A549 (cell line): ENCODE measurements around the gene PDGFC. TPM values are rescaled to one million over a fixed set of nuclear protein-coding genes. Genes with fewer than 3 reads are reported as not detected.

ENCODE experiments used
- ATAC-seq, 2 experiments: fragments of 200-7000 bp in 1 of 2; fragments of >200 bp in 1 of 2; cut with Nextera tagmentation in 1 of 2; cut with Tn5 transposase in 1 of 2; 3 replicates each; pipeline versions ENCODE4 v1.8.0 to v1.9.1; 2018 to 2020; ENCODE audit warnings: mild to moderate bottlenecking in 1 of 2, moderate library complexity in 1 of 2
- CTCF ChIA-PET: fragments of 300-600 bp; sonication (Branson Sonifier 250); formaldehyde crosslinking; extraction: SDS; loops from one replicate; lab custom pipeline; 2021; ENCODE audit warnings: antibody characterized with exemption, inconsistent platforms; lab: Yijun Ruan, JAX
- POLR2A ChIA-PET: fragments of 350-600 bp; formaldehyde crosslinking; extraction: SDS; loops from one replicate; lab custom pipeline; 2021; ENCODE audit warnings: antibody characterized with exemption, inconsistent platforms; lab: Yijun Ruan, JAX
- DNase-seq, 2 experiments: peaks; one replicate each; pipeline versions ENCODE4 v3.0.0 to v3.0.0-alpha.2; 2011 to 2016; ENCODE audit warnings: low read depth in 1 of 2, low spot score in 1 of 2
- FAIRE-seq: peaks from 2 replicates; lab custom pipeline; 2011; peaks lifted over from hg19 to GRCh38; lab: Jason Lieb, UNC
- H3K27ac ChIP-seq, 2 experiments: fragments of >200 bp; sonication (Bioruptor Twin); formaldehyde crosslinking; 3 replicates each; pipeline ENCODE4 v1.5.1; 2016 to 2017
- H3K4me1 ChIP-seq: fragments of >200 bp; sonication (Bioruptor Twin); formaldehyde crosslinking; 3 replicates; pipeline ENCODE4 v1.6.1; 2016
- H3K4me2 ChIP-seq: fragments of >200 bp; sonication (Bioruptor Twin); formaldehyde crosslinking; 3 replicates; pipeline ENCODE4 v1.6.1; 2016
- H3K4me3 ChIP-seq: fragments of >200 bp; sonication (Bioruptor Twin); formaldehyde crosslinking; 3 replicates; pipeline ENCODE4 v1.5.1; 2016
- H3K9me3 ChIP-seq: fragments of >200 bp; sonication (Bioruptor Twin); formaldehyde crosslinking; 3 replicates; pipeline ENCODE4 v1.6.1; 2016
- BCL3 ChIP-seq: fragments of >200 bp; sonication (Bioruptor Twin); formaldehyde crosslinking; IDR thresholded peaks from 3 replicates; pipeline ENCODE4 v1.6.1; 2016
- BHLHE40 ChIP-seq: IDR thresholded peaks from 2 replicates; pipeline ENCODE4 v1.6.1; 2012; ENCODE audit warnings: low read depth, low read length, inconsistent platforms
- CBX8 ChIP-seq: fragments of 200-600 bp; sonication (generic); IDR thresholded peaks from 2 replicates; pipeline ENCODE4 v1.6.1; 2016
- CHD4 ChIP-seq: fragments of 200-600 bp; sonication (generic); IDR thresholded peaks from 2 replicates; pipeline ENCODE4 v1.6.1; 2016; ENCODE audit warnings: antibody characterized with exemption, mild to moderate bottlenecking, borderline replicate concordance
- EP300 ChIP-seq, 2 experiments: fragments of >200 bp; sonication (Bioruptor Twin); formaldehyde crosslinking; IDR thresholded peaks; 2 replicates in 1 of 2; 3 replicates in 1 of 2; pipeline ENCODE4 v1.6.1; 2016 to 2017
- FOSL2 ChIP-seq, 2 experiments: fragments of 450-650 bp in 1 of 2; fragments of >200 bp in 1 of 2; sonication (Bioruptor Twin) in 1 of 2; formaldehyde crosslinking; IDR thresholded peaks; 2 replicates each; pipeline versions ENCODE4 v1.5.0 to v1.6.1; 2016 to 2020; ENCODE audit warnings: mild to moderate bottlenecking in 1 of 2, moderate library complexity in 1 of 2
- FOXS1 ChIP-seq: fragments of 250-450 bp; sonication (Bioruptor Pico); IDR thresholded peaks from 2 replicates; pipeline ENCODE4 v1.5.0; 2020; ENCODE audit warnings: mild to moderate bottlenecking, moderate library complexity
- HES2 ChIP-seq: fragments of >200 bp; sonication (Bioruptor Twin); formaldehyde crosslinking; IDR thresholded peaks from 2 replicates; pipeline ENCODE4 v1.6.1; 2016
- HEYL ChIP-seq: fragments of 250-450 bp; sonication (Bioruptor Pico); IDR thresholded peaks from 2 replicates; pipeline ENCODE4 v1.8.0; 2021; ENCODE audit warnings: mild to moderate bottlenecking, moderate library complexity
- HMGXB4 ChIP-seq: fragments of 250-450 bp; sonication (Bioruptor Pico); IDR thresholded peaks from 2 replicates; pipeline ENCODE4 v1.5.0; 2021; ENCODE audit warnings: mild to moderate bottlenecking, moderate library complexity, borderline replicate concordance
- HOXA7 ChIP-seq: fragments of 250-450 bp; sonication (Bioruptor Pico); IDR thresholded peaks from 2 replicates; pipeline ENCODE4 v1.5.0; 2020; ENCODE audit warnings: mild to moderate bottlenecking, moderate library complexity
- HOXB5 ChIP-seq: fragments of 250-450 bp; sonication (Bioruptor Pico); IDR thresholded peaks from 2 replicates; pipeline ENCODE4 v1.5.0; 2020; ENCODE audit warnings: mild to moderate bottlenecking, moderate library complexity
- JUN ChIP-seq, 2 experiments: fragments of >200 bp; sonication (Bioruptor Twin); formaldehyde crosslinking; IDR thresholded peaks; 2 replicates in 1 of 2; 3 replicates in 1 of 2; pipeline ENCODE4 v1.6.1; 2016 to 2017
- KDM1A ChIP-seq: fragments of 200-600 bp; sonication (generic); IDR thresholded peaks from 2 replicates; pipeline ENCODE4 v1.6.1; 2016; ENCODE audit warnings: low read depth, mild to moderate bottlenecking
- MAX ChIP-seq: IDR thresholded peaks from 2 replicates; pipeline ENCODE4 v1.6.1; 2012
- NFE2L2 ChIP-seq: fragments of 150-350 bp; conservative IDR thresholded peaks from 2 replicates; pipeline ENCODE4 v1.6.1; 2014; ENCODE audit warnings: low read length
- NR3C1 ChIP-seq: fragments of >200 bp; sonication (Bioruptor Twin); formaldehyde crosslinking; IDR thresholded peaks from 3 replicates; pipeline ENCODE4 v1.6.1; 2017
- PBX3 ChIP-seq: IDR thresholded peaks from 2 replicates; pipeline ENCODE4 v1.6.1; 2012
- POLR2A ChIP-seq: IDR thresholded peaks from 2 replicates; pipeline ENCODE4 v1.6.1; 2012; ENCODE audit warnings: mild to moderate bottlenecking, low read length
- RARB ChIP-seq: fragments of 250-450 bp; sonication (Bioruptor Pico); IDR thresholded peaks from 2 replicates; pipeline ENCODE4 v1.8.0; 2021; ENCODE audit warnings: mild to moderate bottlenecking, moderate library complexity
- RNF2 ChIP-seq: fragments of 200-600 bp; sonication (generic); IDR thresholded peaks from 2 replicates; pipeline ENCODE4 v1.6.1; 2016; ENCODE audit warnings: low read depth, mild to moderate bottlenecking, antibody characterized with exemption, moderate library complexity, borderline replicate concordance
- TP53 ChIP-seq: fragments of 250-450 bp; sonication (Bioruptor Pico); IDR thresholded peaks from 2 replicates; pipeline ENCODE4 v1.5.0; 2021; ENCODE audit warnings: mild to moderate bottlenecking, moderate library complexity
- USF2 ChIP-seq: fragments of 450-650 bp; IDR thresholded peaks from 2 replicates; pipeline ENCODE4 v1.6.1; 2014; ENCODE audit warnings: antibody characterized with exemption
- ZC3H11A ChIP-seq: fragments of 450-650 bp; IDR thresholded peaks from 2 replicates; pipeline ENCODE4 v1.6.1; 2014; ENCODE audit warnings: antibody characterized with exemption, mild to moderate bottlenecking
- ZSCAN20 ChIP-seq: fragments of 250-450 bp; sonication (Bioruptor Pico); IDR thresholded peaks from 2 replicates; pipeline ENCODE4 v1.8.0; 2022; ENCODE audit warnings: mild to moderate bottlenecking, moderate library complexity
- WGBS: methylation state at CpG from one replicate; pipeline ENCODE4 v1.1.6; 2017; ENCODE audit errors: missing lambda C conversion rate; 5-methylcytosine and 5-hydroxymethylcytosine counted together
- polyA plus RNA-seq, 4 experiments: library from polyadenylated mRNA; depleted of rRNA in 3 of 4; stranded (reverse); fragments of >200 nt; fragmentation: RNase III in 1 of 4; extraction: RNeasy Plus Mini Kit Qiagen cat#74134 plus additional on column Dnase treatment in 1 of 4; gene quantifications; 2 replicates in 3 of 4; 3 replicates in 1 of 4; pipeline ENCODE4 v1.2.3, GENCODE V29; 2011 to 2017

PDGFC gene
- polyA plus RNA-seq, 2 of the 4 experiments (the other 2 are of a cell fraction): 3.5 to 4.1 TPM

- H3K4me1 ChIP-seq: peaks cover 14% of the 10 kb centered on the region
- H3K9me3 ChIP-seq: no peaks in the 10 kb centered on the region
- no peak overlapping the region for H3K27ac ChIP-seq
- CTCF ChIA-PET: no interaction called here
- FAIRE-seq (no peak), DNase-seq (no peak), ATAC-seq (no peak)
- 80% methylated on average over 1 of the region's 1 CpG for WGBS
- no peak for TF ChIP-seq EP300 (IDR thresholded peaks at IDR 0.05)
- H3K4me3 ChIP-seq: no peak overlapping the region
- H3K4me2 ChIP-seq: no peak overlapping the region
- POLR2A ChIA-PET: no interaction called here
Observed at GRCh38 chr4:156766846-156767245, 204.8 kb downstream of the PDGFC start.

- Histone ChIP-seq H3K27ac (no peak overlapping the region), H3K9me3 (no peaks in the 10 kb centered on the region), H3K4me3 (no peak overlapping the region), H3K4me1 (peaks cover 4% of the 10 kb centered on the region; the same call in 1 of the 3 replicates), H3K4me2 (no peak overlapping the region)
- CTCF ChIA-PET: no interaction called here
- FAIRE-seq: no peak
- TF ChIP-seq ZSCAN20 (no peak), NR3C1 (no peak), RARB (no peak), BHLHE40 (no peak), MAX (no peak), CBX8 (no peak), RNF2 (no peak), HOXB5 (CRISPR knock-in tag) (no peak), NFE2L2 (no peak), JUN (IDR thresholded peaks at IDR 0.05) (no peak)
- ATAC-seq: no peak
- no peak for DNase-seq
- POLR2A ChIA-PET: no interaction called here
- WGBS: 61% methylated on average over 3 of the region's 3 CpGs
Observed at GRCh38 chr4:156765277-156765676, 206.3 kb downstream of the PDGFC start.

- TF ChIP-seq KDM1A (no peak), HEYL (CRISPR knock-in tag) (no peak), HMGXB4 (CRISPR knock-in tag) (no peak), POLR2A (no peak), FOXS1 (CRISPR knock-in tag) (no peak)
- 72% methylated on average over 2 of the region's 2 CpGs for WGBS
- H3K4me1 ChIP-seq: peaks cover under 1% of the 10 kb centered on the region; the same call in 1 of the 3 replicates
- DNase-seq (no peak), FAIRE-seq (no peak), ATAC-seq (no peak)
- no peaks in the 10 kb centered on the region for H3K9me3 ChIP-seq
- H3K4me3 ChIP-seq: no peak overlapping the region
- H3K4me2 ChIP-seq: no peak overlapping the region
- ChIA-PET CTCF (no interaction called here), POLR2A (no interaction called here)
- no peak overlapping the region for H3K27ac ChIP-seq
Observed at GRCh38 chr4:156764846-156765245, 206.8 kb downstream of the PDGFC start.

- no peak for FAIRE-seq
- no peak for ATAC-seq
- TF ChIP-seq MAX (no peak), HES2 (no peak), PBX3 (no peak), USF2 (no peak), BCL3 (no peak), FOXS1 (CRISPR knock-in tag) (no peak), CHD4 (no peak), TP53 (CRISPR knock-in tag) (no peak), HOXA7 (CRISPR knock-in tag) (no peak), CBX8 (no peak), ZC3H11A (no peak), FOSL2 (IDR thresholded peaks at IDR 0.05) (no peak), FOSL2 (CRISPR knock-in tag; IDR thresholded peaks at IDR 0.05) (no peak)
- ChIA-PET CTCF (no interaction called here), POLR2A (no interaction called here)
- Histone ChIP-seq H3K9me3 (no peaks in the 10 kb centered on the region), H3K4me1 (no peaks in the 10 kb centered on the region), H3K4me3 (no peak overlapping the region), H3K4me2 (no peak overlapping the region), H3K27ac (no peak overlapping the region)
- DNase-seq: no peak
- 39% methylated on average over 2 of the region's 2 CpGs for WGBS
Observed at GRCh38 chr4:156764145-156764544, 207.5 kb downstream of the PDGFC start.
